ENCODE results near the gene MAPKBP1. TPM values are rescaled to one million over a fixed set of nuclear protein-coding genes. Genes with fewer than 3 reads are reported as not detected.

The MAPKBP1 gene
- total and polyA plus RNA-seq, 2 of the 8 experiments (the other 6 are each of a cell fraction or from before 2014, with no cell fraction given): 4.3 to 11.3 TPM

DNA sequence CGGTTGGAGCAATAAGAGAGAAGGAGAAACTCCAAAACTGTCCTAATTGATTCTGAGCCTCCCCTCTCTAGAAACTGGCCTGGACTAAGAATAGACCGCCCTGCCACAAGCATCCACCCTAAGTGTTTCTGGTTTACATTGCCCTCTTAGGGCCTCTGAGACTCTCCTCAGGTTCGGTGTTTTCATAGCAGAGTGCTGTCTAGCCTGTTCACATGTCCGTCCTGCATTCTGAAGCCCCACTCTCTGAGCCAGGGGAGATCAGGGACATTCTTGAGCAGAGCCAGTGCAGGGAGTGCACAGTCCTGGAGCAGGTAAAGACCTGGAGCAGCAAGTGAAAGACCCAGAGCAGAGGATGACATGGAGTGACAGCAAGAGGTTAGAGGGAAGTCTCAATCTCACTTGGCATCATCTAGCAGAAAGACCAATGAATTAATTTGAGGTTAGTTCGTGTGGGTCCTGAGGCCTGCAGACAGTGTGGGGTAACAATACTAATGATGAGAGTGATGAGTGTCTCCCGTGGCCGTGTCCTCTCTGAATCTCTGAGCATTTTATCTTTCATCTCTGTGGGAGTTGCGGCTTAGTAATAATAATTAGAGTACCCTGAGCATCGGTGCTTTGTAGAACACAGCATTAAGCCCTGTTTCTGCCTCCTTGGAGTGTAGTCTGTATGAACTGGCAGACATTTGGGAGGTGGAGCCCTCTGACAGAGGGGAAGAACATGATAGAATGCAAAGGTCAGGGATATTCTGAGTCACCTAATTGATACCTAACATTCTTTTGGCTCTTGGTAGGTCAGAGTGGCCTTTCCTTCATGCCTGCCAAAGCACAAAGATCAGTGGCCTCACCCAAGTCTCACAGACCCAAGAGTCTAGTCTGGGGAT is 24.6 kb downstream of the MAPKBP1 start:
- no peak overlapping the region for H3K14ac ChIP-seq (ENCODE audit: insufficient read length)
- peaks cover 0 to 2% of the 10 kb centered on the region in 2 experiments for H4K20me1 ChIP-seq (replicated peaks in 1 of 2; ENCODE audit: control insufficient read depth in 1 of 2, insufficient read depth in 2 of 2, low read length in 2 of 2)
- no peaks in the 10 kb centered on the region for H3K4me1 ChIP-seq (replicated peaks in 1 of 4; ENCODE audit: control insufficient read depth in 3 of 4, insufficient read depth in 4 of 4, low read length in 3 of 4)
- H3K23me2 ChIP-seq (ENCODE audit: low read depth, low read length): no peaks in the 10 kb centered on the region
- 87% methylated on average over 9 of the region's 9 CpGs; no CpG with 5 or more reads in 1 of the 2 experiments for WGBS, 2 experiments (ENCODE audit: extremely low coverage in 1 of 2, insufficient coverage in 1 of 2, insufficient read length in 1 of 2, insufficient replicate concordance in 2 of 2, low coverage in 1 of 2, low lambda C conversion rate in 2 of 2, missing lambda C conversion rate in 1 of 2)
- no peak overlapping the region for H2BK5ac ChIP-seq (ENCODE audit: low read depth, low read length)
- H3K4me2 ChIP-seq (ENCODE audit: insufficient read depth in 1 of 2, low read depth in 2 of 2, low read length in 2 of 2): no peak overlapping the region
- no peak overlapping the region for H2BK120ac ChIP-seq (replicated peaks; ENCODE audit: low read depth, low read length)
- no peak overlapping the region for H2BK12ac ChIP-seq (ENCODE audit: low read depth, low read length)
- H3K79me2 ChIP-seq (ENCODE audit: control insufficient read depth in 1 of 2, insufficient read depth in 2 of 2, low read length in 2 of 2): no peaks in the 10 kb centered on the region; a peak in 1 of 4 replicates
- no peaks in the 10 kb centered on the region for H3K27me3 ChIP-seq (replicated peaks in 1 of 4; ENCODE audit: control insufficient read depth in 3 of 4, extremely low read depth in 1 of 4, insufficient read depth in 3 of 4, low read length in 3 of 4)
- H3K36me3 ChIP-seq (ENCODE audit: control insufficient read depth in 2 of 4, insufficient read depth in 4 of 4, low read length in 3 of 4): no peaks in the 10 kb centered on the region
- H4K8ac ChIP-seq (ENCODE audit: extremely low read depth, insufficient read depth, low read length): no peak overlapping the region
- H2BK20ac ChIP-seq (ENCODE audit: low read length): no peak overlapping the region
- H3K9me3 ChIP-seq (ENCODE audit: insufficient read depth in 2 of 2, low read depth in 1 of 2, low read length in 1 of 2): no peaks in the 10 kb centered on the region
- no peak overlapping the region for H3K4ac ChIP-seq (replicated peaks; ENCODE audit: insufficient read length, low read depth, low read length)
- FAIRE-seq (no peak), DNase-seq (ENCODE audit: low read depth in 1 of 2, low spot score in 2 of 2) (no peak)
- no peak overlapping the region for H3K27ac ChIP-seq (ENCODE audit: low read depth, low read length)
- TF ChIP-seq YY1 (IDR thresholded peaks at IDR 0.05; ENCODE audit: low read depth, low read length) (no peak), EP300 (IDR thresholded peaks at IDR 0.05; ENCODE audit: borderline replicate concordance in 1 of 2, low read depth in 2 of 2, low read length in 2 of 2) (no peak), EGR1 (IDR thresholded peaks at IDR 0.05; ENCODE audit: borderline replicate concordance, low read depth, low read length) (no peak), SP4 (IDR thresholded peaks at IDR 0.05; ENCODE audit: low read length) (no peak)
- no peak overlapping the region for H2AK5ac ChIP-seq (ENCODE audit: low read depth, low read length)
- CTCF ChIA-PET (ENCODE audit: partially characterized antibody): interaction anchor here (0.8 to 4.1 kb wide), 3 partner anchors 12 to 18 kb away, joined by 3 to 24 read pairs (median 4); no protein-coding TSS in a partner anchor
- no peak overlapping the region for H3K9ac ChIP-seq (replicated peaks in 1 of 4; ENCODE audit: extremely low read depth in 1 of 4, low read depth in 3 of 4, low read length in 3 of 4)
- no peak overlapping the region for H2BK15ac ChIP-seq (ENCODE audit: low read length)
- no peak overlapping the region for H4K5ac ChIP-seq (ENCODE audit: insufficient read length, low read depth, low read length)
- H3K79me1 ChIP-seq (ENCODE audit: low read depth, low read length): no peaks in the 10 kb centered on the region
- H3K56ac ChIP-seq (replicated peaks; ENCODE audit: insufficient read length, low read depth, low read length): no peak overlapping the region
- H4K91ac ChIP-seq (replicated peaks; ENCODE audit: insufficient read length, low read length): no peak overlapping the region
- POLR2A ChIA-PET (ENCODE audit: partially characterized antibody): no interaction called here
- H3K23ac ChIP-seq (ENCODE audit: insufficient read length): no peak overlapping the region
- H3K4me3 ChIP-seq (ENCODE audit: extremely low read depth in 1 of 4, insufficient read depth in 2 of 4, low read depth in 3 of 4, low read length in 4 of 4): no peak overlapping the region
- no peak overlapping the region for H2AFZ ChIP-seq (ENCODE audit: low read length)
- no peak overlapping the region for H3K18ac ChIP-seq (ENCODE audit: extremely low read depth, low read length)

Measured in H1 (cell line).